ENCODE measurements around the gene GIMD1.

- TF ChIP-seq CTCF (conservative IDR thresholded peaks at IDR 0.05) (no peak), EZH2 (IDR thresholded peaks at IDR 0.05; ENCODE audit: low read depth) (no peak)
These were observed 4.4 kb upstream of the GIMD1 start for GRCh38 chr4:106373026-106373425.
